ENCODE data around the gene CPNE7.

DNA sequence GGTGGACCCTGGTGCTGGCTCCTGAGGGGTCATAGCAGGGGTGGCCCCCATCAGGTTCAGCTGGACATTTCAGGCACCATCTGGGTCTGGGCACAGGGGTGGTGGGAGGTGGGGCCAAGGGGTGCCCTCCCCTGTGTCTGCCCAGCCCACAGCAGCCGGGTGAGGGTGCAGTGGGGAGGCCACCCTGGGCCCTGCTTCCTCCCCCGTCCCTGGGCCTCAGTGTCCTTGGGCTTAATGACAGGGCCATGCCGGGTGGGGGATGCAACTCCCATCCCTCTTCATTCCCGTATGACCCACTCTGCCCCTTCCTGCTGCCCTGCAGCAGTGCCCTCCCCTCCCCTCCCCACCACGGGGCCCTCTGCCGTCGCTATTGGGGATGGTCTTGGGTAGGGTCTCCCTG lies 10.7 kb downstream of the CPNE7 start:
- TF ChIP-seq SUZ12 (IDR thresholded peaks at IDR 0.05; ENCODE audit: extremely low read depth, insufficient read depth, insufficient read length) (no peak), YY1 (IDR thresholded peaks at IDR 0.05; ENCODE audit: insufficient read depth, insufficient read length) (no peak)
